NCI-H82 treated with DMSO at 0.1 percent for 48 hours (cell line): Measurements from ENCODE around the gene IL17REL.

ENCODE experiments used
- DNase-seq: peaks from one replicate; lab custom pipeline; 2025; ENCODE audit not compliant: unreplicated experiment; lab: John Stamatoyannopoulos, UW

The IL17REL gene

GRCh38 chr22:50027639-50028537 lies 15.3 kb upstream of the IL17REL start:
- no peak for DNase-seq

GRCh38 chr22:50025993-50026392 lies 13.4 kb upstream of the IL17REL start:
- DNase-seq = no peak

GRCh38 chr22:50022171-50022819 lies 9.7 kb upstream of the IL17REL start:
- DNase-seq = no peak

GRCh38 chr22:50020606-50021005 lies 8.0 kb upstream of the IL17REL start:
- no peak for DNase-seq

- no peak for DNase-seq
Observed at GRCh38 chr22:50019316-50019715, 6.8 kb upstream of the IL17REL start.

- DNase-seq = no peak
Observed at GRCh38 chr22:50018608-50019285, 6.2 kb upstream of the IL17REL start.

GRCh38 chr22:50017701-50018224 lies 5.2 kb upstream of the IL17REL start:
- DNase-seq = no peak

- no peak for DNase-seq
Observed at GRCh38 chr22:50016988-50017700, 4.6 kb upstream of the IL17REL start.

GRCh38 chr22:50016308-50016987 lies 3.9 kb upstream of the IL17REL start:
- DNase-seq = no peak

- DNase-seq = no peak
Observed at GRCh38 chr22:50015451-50016307, 3.1 kb upstream of the IL17REL start.

- no peak for DNase-seq
Observed at GRCh38 chr22:50014655-50015401, 2.3 kb upstream of the IL17REL start.

- DNase-seq = no peak
Observed at GRCh38 chr22:50014053-50014501, 1.5 kb upstream of the IL17REL start.

GRCh38 chr22:50011447-50012210 lies 936 bp downstream of the IL17REL start:
- no peak for DNase-seq

- DNase-seq = no peak
Observed at GRCh38 chr22:50010676-50011446, 1.7 kb downstream of the IL17REL start.

GRCh38 chr22:50009765-50010675 lies 2.5 kb downstream of the IL17REL start:
- DNase-seq = no peak

GRCh38 chr22:50009251-50009650 lies 3.3 kb downstream of the IL17REL start:
- DNase-seq = no peak
